HG03565 (cell line): ENCODE measurements around the gene NFE2L1.
"Not testable (repeated sequence)": the region's sequence is repeated elsewhere in the genome, so short reads cannot be mapped to it uniquely, and the experiment has no call there.

ENCODE experiments used
- ATAC-seq: cut with Tn5 transposase; IDR thresholded peaks from one replicate; pipeline ENCODE4 v1.9.1; 2021; ENCODE audit warnings: mild to moderate bottlenecking, moderate library complexity; ENCODE audit not compliant: unreplicated experiment

The NFE2L1 gene

GRCh38 chr17:48022901-48023300 is 25.3 kb upstream of the NFE2L1 start:
- ATAC-seq, result no peak

GRCh38 chr17:48023400-48024148 is 24.6 kb upstream of the NFE2L1 start:
- ATAC-seq, result no peak

GRCh38 chr17:48024149-48025039 is 23.8 kb upstream of the NFE2L1 start:
- ATAC-seq, result no peak

GRCh38 chr17:48025040-48025903 is 22.9 kb upstream of the NFE2L1 start:
- ATAC-seq, result peak; percentile 78

- no peak for ATAC-seq
These were observed 22.2 kb upstream of the NFE2L1 start for GRCh38 chr17:48025904-48026501.

- no peak for ATAC-seq
These were observed 21.4 kb upstream of the NFE2L1 start for GRCh38 chr17:48026502-48027321.

- no peak for ATAC-seq
These were observed 20.7 kb upstream of the NFE2L1 start for GRCh38 chr17:48027322-48027981.

GRCh38 chr17:48028736-48029135 is 19.4 kb upstream of the NFE2L1 start:
- no peak for ATAC-seq

GRCh38 chr17:48030531-48030930 is 17.6 kb upstream of the NFE2L1 start:
- ATAC-seq, result no peak

GRCh38 chr17:48031966-48032365 is 16.2 kb upstream of the NFE2L1 start:
- no peak for ATAC-seq

- not testable (repeated sequence) for ATAC-seq
These were observed 13.4 kb upstream of the NFE2L1 start for GRCh38 chr17:48034734-48035133.

GRCh38 chr17:48036693-48037035 is 11.5 kb upstream of the NFE2L1 start:
- ATAC-seq, result no peak

- ATAC-seq, result no peak
These were observed 10.9 kb upstream of the NFE2L1 start, which contains the start of gene COPZ2 for GRCh38 chr17:48037036-48037837. TSS of gene COPZ2 (minus strand) at chr17:48037797. CDS start at chr17:48037777, 20 bp downstream.

GRCh38 chr17:48037838-48038323 is 10.3 kb upstream of the NFE2L1 start:
- no peak for ATAC-seq

GRCh38 chr17:48038687-48039086 is 9.5 kb upstream of the NFE2L1 start:
- ATAC-seq, result no peak

GRCh38 chr17:48043176-48043575 is 5.0 kb upstream of the NFE2L1 start:
- no peak for ATAC-seq

- ATAC-seq, result no peak
These were observed 3.3 kb upstream of the NFE2L1 start for GRCh38 chr17:48044851-48045250.

GRCh38 chr17:48045316-48046001 is 2.7 kb upstream of the NFE2L1 start:
- ATAC-seq, result no peak
